ENCODE measurements around the gene AURKB. TPM values are rescaled to one million over a fixed set of nuclear protein-coding genes. Genes with fewer than 3 reads are reported as not detected.

The AURKB gene
- total RNA-seq, 1 donor from 2014 or later = 21.4 TPM

DNA sequence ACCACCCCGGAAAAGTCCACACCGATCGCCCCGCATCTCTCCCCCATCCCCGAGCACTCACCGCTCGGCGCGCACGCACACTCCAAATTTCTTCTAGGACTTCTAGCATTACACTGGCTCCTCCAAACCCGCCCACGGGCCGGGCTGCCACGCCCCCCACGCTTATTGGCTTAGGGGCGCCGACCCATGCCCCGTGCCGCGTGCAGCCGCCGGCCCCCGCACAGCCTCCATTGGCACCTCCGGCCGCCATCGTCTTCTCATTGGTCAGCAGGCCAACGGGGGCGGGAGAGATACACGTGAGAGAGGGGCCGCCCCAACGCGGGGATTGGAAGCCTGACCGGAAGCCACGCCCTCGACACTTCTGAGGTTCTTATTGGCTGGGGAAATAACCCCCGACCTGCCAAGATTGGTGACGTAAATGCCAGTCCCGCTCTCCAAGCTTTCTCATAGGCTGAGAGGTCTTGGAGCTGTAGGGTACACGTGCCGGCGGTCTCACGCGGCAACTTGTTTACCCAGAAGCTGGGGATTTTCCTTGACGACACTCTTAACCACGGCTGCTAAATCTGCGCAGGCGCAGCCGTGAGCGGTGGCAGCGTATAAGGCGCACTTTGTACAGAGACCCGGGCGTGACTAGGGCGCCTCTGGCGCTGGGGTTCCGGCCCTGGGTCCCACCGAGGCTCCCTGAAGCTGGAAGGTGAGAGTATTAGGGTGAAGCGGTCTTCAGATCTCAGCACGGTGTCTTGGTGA is 54.0 kb downstream of the AURKB start:
- H3K4me3 Mint-ChIP-seq (ENCODE audit: unreplicated experiment) = no peak overlapping the region
- H3K27me3 Mint-ChIP-seq (ENCODE audit: unreplicated experiment) = peaks cover 29% of the 10 kb centered on the region
- peaks cover 42% of the 10 kb centered on the region for H3K4me1 Mint-ChIP-seq (ENCODE audit: unreplicated experiment)
- H3K9me3 Mint-ChIP-seq (ENCODE audit: unreplicated experiment) = no peaks in the 10 kb centered on the region
- H3K36me3 Mint-ChIP-seq (ENCODE audit: low read depth, unreplicated experiment) = peaks cover 10% of the 10 kb centered on the region
- no peak overlapping the region for H3K27ac Mint-ChIP-seq (ENCODE audit: unreplicated experiment)
- TF ChIP-seq CTCF (IDR thresholded peaks at IDR 0.05; ENCODE audit: unreplicated experiment) = no peak
- DNase-seq (ENCODE audit: low spot score) = peak; percentile 99

- DNase-seq (ENCODE audit: low spot score) = no peak
- Mint-ChIP-seq H3K9me3 (ENCODE audit: unreplicated experiment) (no peaks in the 10 kb centered on the region), H3K27ac (ENCODE audit: unreplicated experiment) (no peak overlapping the region), H3K27me3 (ENCODE audit: unreplicated experiment) (peaks cover 27% of the 10 kb centered on the region), H3K4me1 (ENCODE audit: unreplicated experiment) (peaks cover 39% of the 10 kb centered on the region), H3K36me3 (ENCODE audit: low read depth, unreplicated experiment) (peaks cover 6% of the 10 kb centered on the region), H3K4me3 (ENCODE audit: unreplicated experiment) (no peak overlapping the region)
- TF ChIP-seq CTCF (IDR thresholded peaks at IDR 0.05; ENCODE audit: unreplicated experiment) = no peak
These were observed 54.5 kb downstream of the AURKB start for GRCh38 chr17:8155996-8156245.

- no peak overlapping the region for H3K4me3 Mint-ChIP-seq (ENCODE audit: unreplicated experiment)
- peaks cover 5% of the 10 kb centered on the region for H3K36me3 Mint-ChIP-seq (ENCODE audit: low read depth, unreplicated experiment)
- H3K27me3 Mint-ChIP-seq (ENCODE audit: unreplicated experiment) = peaks cover 27% of the 10 kb centered on the region
- TF ChIP-seq CTCF (IDR thresholded peaks at IDR 0.05; ENCODE audit: unreplicated experiment) = no peak
- H3K9me3 Mint-ChIP-seq (ENCODE audit: unreplicated experiment) = no peaks in the 10 kb centered on the region
- DNase-seq (ENCODE audit: low spot score) = no peak
- H3K27ac Mint-ChIP-seq (ENCODE audit: unreplicated experiment) = no peak overlapping the region
- peaks cover 35% of the 10 kb centered on the region for H3K4me1 Mint-ChIP-seq (ENCODE audit: unreplicated experiment)
These were observed 55.0 kb downstream of the AURKB start for GRCh38 chr17:8155231-8155995.

Small RNAs within 50 kb of the gene (microRNA-seq; reads per million reads assigned to microRNA genes)
- gene MIR4521 (ENCODE audit: unreplicated experiment) = 56.6 reads per million, percentile 78 among the genes with 10 or more reads in this experiment

Other genes with a start within 250 kb of the AURKB start
- gene GUCY2D, start 208.0 kb downstream of the AURKB start, total RNA-seq (ENCODE audit: unreplicated experiment) = not detected
- 0.13 TPM for gene ALOX15B, start 171.5 kb downstream of the AURKB start, total RNA-seq (ENCODE audit: unreplicated experiment)
- gene ALOX12B, start 122.9 kb downstream of the AURKB start, total RNA-seq (ENCODE audit: unreplicated experiment) = 1.7 TPM
- gene ALOXE3, start 92.1 kb downstream of the AURKB start, total RNA-seq (ENCODE audit: unreplicated experiment) = not detected
- 3.3 TPM for gene HES7, start 86.5 kb downstream of the AURKB start, total RNA-seq (ENCODE audit: unreplicated experiment)
- 30.0 TPM for gene PER1, start 58.2 kb downstream of the AURKB start, total RNA-seq (ENCODE audit: unreplicated experiment)
- 19.8 TPM for gene VAMP2, start 47.6 kb downstream of the AURKB start, total RNA-seq (ENCODE audit: unreplicated experiment)
- gene TMEM107, start 34.2 kb downstream of the AURKB start, total RNA-seq (ENCODE audit: unreplicated experiment) = 14.6 TPM
- 9.7 TPM for gene BORCS6, start 20.4 kb downstream of the AURKB start, total RNA-seq (ENCODE audit: unreplicated experiment)
- gene CTC1, start 37.5 kb upstream of the AURKB start, total RNA-seq (ENCODE audit: unreplicated experiment) = 41.3 TPM
- gene PFAS, start 38.7 kb upstream of the AURKB start, total RNA-seq (ENCODE audit: unreplicated experiment) = 67.0 TPM
- gene RANGRF, start 78.1 kb upstream of the AURKB start, total RNA-seq (ENCODE audit: unreplicated experiment) = 22.0 TPM
- gene SLC25A35, start 84.8 kb upstream of the AURKB start, total RNA-seq (ENCODE audit: unreplicated experiment) = 6.9 TPM
- 113 TPM for gene ARHGEF15, start 99.7 kb upstream of the AURKB start, total RNA-seq (ENCODE audit: unreplicated experiment)
- not detected for gene ODF4, start 129.3 kb upstream of the AURKB start, total RNA-seq (ENCODE audit: unreplicated experiment)
- gene RPL26, start 172.6 kb upstream of the AURKB start, total RNA-seq (ENCODE audit: unreplicated experiment) = 1,901 TPM
- gene RNF222, start 187.3 kb upstream of the AURKB start, total RNA-seq (ENCODE audit: unreplicated experiment) = not detected
- 82.4 TPM for gene NDEL1, start 225.3 kb upstream of the AURKB start, total RNA-seq (ENCODE audit: unreplicated experiment)